ENCODE data around the gene CD7. TPM values are rescaled to one million over a fixed set of nuclear protein-coding genes. Genes with fewer than 3 reads are reported as not detected.

CD7 gene
- total RNA-seq, 1 donor from 2014 or later, result 0.47 TPM

DNA sequence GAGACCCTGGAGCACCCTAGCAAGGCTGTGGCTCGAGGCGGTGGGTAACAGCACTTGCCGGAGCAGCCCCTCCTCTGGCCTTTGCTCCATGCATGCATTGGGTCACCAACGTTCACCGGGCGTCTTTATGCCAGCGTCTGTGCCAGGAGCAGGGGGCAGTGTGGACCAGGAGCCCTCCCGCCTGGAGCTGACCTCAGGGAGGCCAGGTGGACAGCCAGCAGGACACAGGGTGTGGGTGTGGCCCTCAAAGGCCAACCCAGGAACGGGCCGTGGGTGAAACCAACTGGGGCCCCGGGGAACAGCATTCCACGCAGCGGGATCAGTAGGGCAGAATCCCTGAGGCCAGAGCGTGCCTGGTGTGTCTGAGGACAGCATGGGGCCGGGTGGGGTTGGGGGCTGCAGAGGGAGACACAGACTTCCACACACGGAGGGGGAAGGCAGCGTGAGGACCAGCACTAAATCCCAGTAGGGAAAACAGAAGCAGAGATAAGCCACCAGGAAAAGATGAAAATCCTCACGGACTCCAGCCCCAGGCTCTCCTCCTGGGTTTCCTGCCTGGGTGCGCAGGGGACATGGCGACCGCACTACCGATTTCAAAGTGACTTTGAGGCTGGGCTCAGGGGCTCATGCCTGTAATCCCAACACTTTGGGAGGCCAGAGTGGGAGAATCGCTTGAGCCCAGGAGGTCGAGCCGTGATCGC is 2.9 kb upstream of the CD7 start:
- no peak for TF ChIP-seq CTCF (IDR thresholded peaks at IDR 0.05; ENCODE audit: borderline replicate concordance)
- Histone ChIP-seq H3K4me1 (peaks cover 20% of the 10 kb centered on the region), H3K36me3 (no peaks in the 10 kb centered on the region), H3K9me3 (replicated peaks) (no peaks in the 10 kb centered on the region), H3K27me3 (ENCODE audit: low read depth) (peaks cover 36% of the 10 kb centered on the region), H3K27ac (replicated peaks) (no peak overlapping the region), H3K4me3 (no peak overlapping the region)
- no peak for DNase-seq
- intact Hi-C loops (cut with micrococcal nuclease), result loop anchor here (10.0 kb wide), 1 partner anchor 85 kb away; no protein-coding TSS in a partner anchor

GRCh38 chr17:82319619-82320062 is 2.2 kb upstream of the CD7 start:
- no peaks in the 10 kb centered on the region for H3K9me3 ChIP-seq (replicated peaks)
- peaks cover 22% of the 10 kb centered on the region for H3K4me1 ChIP-seq
- H3K27ac ChIP-seq (replicated peaks), result no peak overlapping the region
- H3K4me3 ChIP-seq, result no peak overlapping the region
- TF ChIP-seq CTCF (IDR thresholded peaks at IDR 0.05; ENCODE audit: borderline replicate concordance), result no peak
- no peaks in the 10 kb centered on the region for H3K36me3 ChIP-seq
- intact Hi-C loops (cut with micrococcal nuclease), result loop anchor here (10.0 kb wide), 1 partner anchor 85 kb away; no protein-coding TSS in a partner anchor
- H3K27me3 ChIP-seq (ENCODE audit: low read depth), result peaks cover 43% of the 10 kb centered on the region
- DNase-seq, result no peak

- DNase-seq, result no peak
- Histone ChIP-seq H3K36me3 (no peaks in the 10 kb centered on the region), H3K4me1 (peaks cover 22% of the 10 kb centered on the region), H3K27ac (replicated peaks) (no peak overlapping the region), H3K4me3 (no peak overlapping the region), H3K9me3 (replicated peaks) (no peaks in the 10 kb centered on the region), H3K27me3 (ENCODE audit: low read depth) (peaks cover 49% of the 10 kb centered on the region)
- TF ChIP-seq CTCF (IDR thresholded peaks at IDR 0.05; ENCODE audit: borderline replicate concordance), result no peak
- intact Hi-C loops (cut with micrococcal nuclease), result no loop called here
Observed at GRCh38 chr17:82318772-82319606, 1.6 kb upstream of the CD7 start.

GRCh38 chr17:82318169-82318498 is 726 bp upstream of the CD7 start:
- H3K9me3 ChIP-seq (replicated peaks), result no peaks in the 10 kb centered on the region
- no peak overlapping the region for H3K4me3 ChIP-seq
- no peak for DNase-seq
- H3K27me3 ChIP-seq (ENCODE audit: low read depth), result peaks cover 58% of the 10 kb centered on the region
- intact Hi-C loops (cut with micrococcal nuclease), result no loop called here
- TF ChIP-seq CTCF (IDR thresholded peaks at IDR 0.05; ENCODE audit: borderline replicate concordance), result no peak
- H3K4me1 ChIP-seq, result peaks cover 22% of the 10 kb centered on the region
- no peak overlapping the region for H3K27ac ChIP-seq (replicated peaks)
- H3K36me3 ChIP-seq, result no peaks in the 10 kb centered on the region

DNA sequence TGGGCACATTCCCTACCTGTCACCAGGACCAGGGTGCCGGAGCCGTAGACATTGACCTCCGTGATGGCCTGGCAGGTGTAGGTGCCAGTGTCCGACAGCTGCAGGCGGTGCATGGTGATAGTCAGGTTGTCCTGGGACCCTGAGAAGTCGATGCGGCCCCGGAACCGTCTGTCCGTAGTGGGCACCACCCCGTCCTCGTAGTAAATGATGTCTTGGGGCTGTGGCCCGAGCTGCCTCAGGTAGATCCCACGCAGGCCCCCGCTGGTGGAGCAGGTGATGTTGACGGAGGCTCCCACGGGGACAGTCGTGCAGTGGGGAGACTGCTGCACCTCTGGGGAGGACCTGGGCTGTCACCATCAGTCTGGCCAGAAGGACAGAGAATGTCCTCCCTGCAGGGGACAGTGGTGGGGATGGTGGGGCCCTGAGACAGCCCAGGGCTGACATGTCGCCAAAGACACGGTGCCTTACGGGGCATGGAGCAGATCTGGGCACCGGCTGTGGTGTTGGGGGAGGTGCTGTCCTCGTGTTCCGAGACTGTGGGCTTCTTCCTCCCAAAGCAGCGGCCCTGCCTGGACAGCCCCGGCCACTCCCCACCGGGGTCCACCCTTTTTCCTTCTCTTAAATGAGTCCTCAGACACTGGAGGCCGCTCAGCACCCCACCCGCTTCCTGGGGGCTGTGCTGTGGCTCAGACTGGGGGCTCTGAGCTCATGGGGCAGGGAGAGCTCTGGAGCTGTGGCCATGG is 586 bp downstream of the CD7 start:
- H3K9me3 ChIP-seq (replicated peaks), result no peaks in the 10 kb centered on the region
- H3K4me3 ChIP-seq, result no peak overlapping the region
- no peak for DNase-seq
- no peak for TF ChIP-seq CTCF (IDR thresholded peaks at IDR 0.05; ENCODE audit: borderline replicate concordance)
- no peaks in the 10 kb centered on the region for H3K36me3 ChIP-seq
- H3K4me1 ChIP-seq, result peaks cover 22% of the 10 kb centered on the region
- intact Hi-C loops (cut with micrococcal nuclease), result no loop called here
- no peak overlapping the region for H3K27ac ChIP-seq (replicated peaks)
- H3K27me3 ChIP-seq (ENCODE audit: low read depth), result peaks cover 62% of the 10 kb centered on the region

Data from left ventricle myocardium inferior (tissue), 1 donor.